Mesothelial cell of epicardium (in vitro differentiated cells): ENCODE data around the gene LAPTM5. TPM values are rescaled to one million over a fixed set of nuclear protein-coding genes. Genes with fewer than 3 reads are reported as not detected.

Experiments used
- DNase-seq, 2 experiments: peaks; one replicate each; pipeline ENCODE4 v3.0.0; 2021; ENCODE audit warnings: low spot score in 2 of 2; ENCODE audit not compliant: unreplicated experiment in 2 of 2
- H3K27ac Mint-ChIP-seq: 2 replicates; pipeline ENCODE4 v1.8.0; 2021; ENCODE audit warnings: mixed read lengths
- H3K27me3 Mint-ChIP-seq: 2 replicates; pipeline ENCODE4 v1.8.0; 2021; ENCODE audit warnings: low read depth, mixed read lengths
- H3K36me3 Mint-ChIP-seq: 2 replicates; pipeline ENCODE4 v1.8.0; 2021; ENCODE audit warnings: mixed read lengths
- H3K4me1 Mint-ChIP-seq: 2 replicates; pipeline ENCODE4 v1.8.0; 2021; ENCODE audit warnings: mixed read lengths
- H3K4me3 Mint-ChIP-seq: 2 replicates; pipeline ENCODE4 v1.8.0; 2021; ENCODE audit warnings: mild to moderate bottlenecking, moderate library complexity, mixed read lengths
- H3K9me3 Mint-ChIP-seq: 2 replicates; pipeline ENCODE4 v1.8.0; 2021; ENCODE audit warnings: mixed read lengths
- CTCF ChIP-seq: fragments of 200-600 bp; sonication (generic); IDR thresholded peaks from one replicate; pipeline ENCODE4 v1.5.0; 2021; ENCODE audit warnings: antibody characterized with exemption; ENCODE audit not compliant: unreplicated experiment
- total RNA-seq: library from RNA; stranded (reverse); gene quantifications from 3 replicates; pipeline ENCODE4 v1.2.1, GENCODE V29; 2021

LAPTM5 gene
- total RNA-seq, 1 donor from 2014 or later: not detected

- Mint-ChIP-seq H3K4me1 (peaks cover 11% of the 10 kb centered on the region), H3K4me3 (no peak overlapping the region), H3K36me3 (no peaks in the 10 kb centered on the region), H3K27me3 (no peaks in the 10 kb centered on the region), H3K27ac (no peak overlapping the region), H3K9me3 (no peaks in the 10 kb centered on the region)
- DNase-seq: no peak
- TF ChIP-seq CTCF: no peak
Observed at GRCh38 chr1:30756545-30757351, 826 bp downstream of the LAPTM5 start.

- H3K27ac Mint-ChIP-seq: no peak overlapping the region
- no peaks in the 10 kb centered on the region for H3K27me3 Mint-ChIP-seq
- no peak overlapping the region for H3K4me3 Mint-ChIP-seq
- TF ChIP-seq CTCF: no peak
- no peaks in the 10 kb centered on the region for H3K9me3 Mint-ChIP-seq
- no peaks in the 10 kb centered on the region for H3K36me3 Mint-ChIP-seq
- H3K4me1 Mint-ChIP-seq: peaks cover 11% of the 10 kb centered on the region
- no peak for DNase-seq
Observed at GRCh38 chr1:30756206-30756544, 1.4 kb downstream of the LAPTM5 start.

GRCh38 chr1:30755746-30756145, 1.8 kb downstream of the LAPTM5 start:
- Mint-ChIP-seq H3K36me3 (no peaks in the 10 kb centered on the region), H3K4me1 (peaks cover 11% of the 10 kb centered on the region), H3K27me3 (no peaks in the 10 kb centered on the region), H3K27ac (no peak overlapping the region), H3K9me3 (no peaks in the 10 kb centered on the region), H3K4me3 (no peak overlapping the region)
- DNase-seq: no peak
- no peak for TF ChIP-seq CTCF

- Mint-ChIP-seq H3K27ac (no peak overlapping the region), H3K4me3 (no peak overlapping the region), H3K4me1 (peaks cover 11% of the 10 kb centered on the region), H3K27me3 (no peaks in the 10 kb centered on the region), H3K9me3 (no peaks in the 10 kb centered on the region), H3K36me3 (no peaks in the 10 kb centered on the region)
- TF ChIP-seq CTCF: no peak
- DNase-seq: no peak
Observed at GRCh38 chr1:30755334-30755733, 2.2 kb downstream of the LAPTM5 start.

- Mint-ChIP-seq H3K4me3 (no peak overlapping the region), H3K36me3 (no peaks in the 10 kb centered on the region), H3K27ac (no peak overlapping the region), H3K9me3 (no peaks in the 10 kb centered on the region), H3K4me1 (peaks cover 14% of the 10 kb centered on the region), H3K27me3 (no peaks in the 10 kb centered on the region)
- DNase-seq: no peak
- TF ChIP-seq CTCF: no peak
Observed at GRCh38 chr1:30754684-30755171, 2.8 kb downstream of the LAPTM5 start.
